ENCODE measurements around the gene COL20A1.

DNA sequence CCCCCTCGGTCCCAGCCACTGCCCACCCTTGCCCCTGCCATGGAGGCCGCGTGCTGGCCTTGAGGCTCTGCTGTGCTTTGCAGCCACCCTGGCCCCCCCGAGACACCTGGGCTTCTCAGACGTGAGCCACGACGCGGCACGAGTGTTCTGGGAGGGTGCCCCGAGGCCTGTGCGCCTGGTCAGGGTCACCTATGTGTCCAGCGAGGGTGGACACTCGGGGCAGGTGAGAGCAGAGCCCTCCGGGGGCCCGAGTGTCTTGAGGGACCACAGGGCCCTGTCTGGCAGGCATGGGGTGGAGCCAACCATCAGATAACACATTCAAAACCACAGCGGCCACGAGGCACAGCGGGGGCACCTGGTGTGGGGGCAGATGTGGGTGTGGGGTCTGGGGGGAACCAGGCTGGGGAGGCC is 18.9 kb downstream of the COL20A1 start:
- TF ChIP-seq, protein P1, sequence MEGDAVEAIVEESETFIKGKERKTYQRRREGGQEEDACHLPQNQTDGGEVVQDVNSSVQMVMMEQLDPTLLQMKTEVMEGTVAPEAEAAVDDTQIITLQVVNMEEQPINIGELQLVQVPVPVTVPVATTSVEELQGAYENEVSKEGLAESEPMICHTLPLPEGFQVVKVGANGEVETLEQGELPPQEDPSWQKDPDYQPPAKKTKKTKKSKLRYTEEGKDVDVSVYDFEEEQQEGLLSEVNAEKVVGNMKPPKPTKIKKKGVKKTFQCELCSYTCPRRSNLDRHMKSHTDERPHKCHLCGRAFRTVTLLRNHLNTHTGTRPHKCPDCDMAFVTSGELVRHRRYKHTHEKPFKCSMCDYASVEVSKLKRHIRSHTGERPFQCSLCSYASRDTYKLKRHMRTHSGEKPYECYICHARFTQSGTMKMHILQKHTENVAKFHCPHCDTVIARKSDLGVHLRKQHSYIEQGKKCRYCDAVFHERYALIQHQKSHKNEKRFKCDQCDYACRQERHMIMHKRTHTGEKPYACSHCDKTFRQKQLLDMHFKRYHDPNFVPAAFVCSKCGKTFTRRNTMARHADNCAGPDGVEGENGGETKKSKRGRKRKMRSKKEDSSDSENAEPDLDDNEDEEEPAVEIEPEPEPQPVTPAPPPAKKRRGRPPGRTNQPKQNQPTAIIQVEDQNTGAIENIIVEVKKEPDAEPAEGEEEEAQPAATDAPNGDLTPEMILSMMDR (IDR thresholded peaks at IDR 0.05): no peak
- TF ChIP-seq EP300 (IDR thresholded peaks at IDR 0.05) (no peak), POLR2AphosphoS5 (IDR thresholded peaks at IDR 0.05) (no peak), POLR2A (IDR thresholded peaks at IDR 0.05) (no peak)

Measured in stomach (tissue), 4 donors.